Measurements from ENCODE around the gene ETDC. TPM values are rescaled to one million over a fixed set of nuclear protein-coding genes. Genes with fewer than 3 reads are reported as not detected.

ETDC gene
- total and polyA plus RNA-seq, 8 donors: not detected

DNA sequence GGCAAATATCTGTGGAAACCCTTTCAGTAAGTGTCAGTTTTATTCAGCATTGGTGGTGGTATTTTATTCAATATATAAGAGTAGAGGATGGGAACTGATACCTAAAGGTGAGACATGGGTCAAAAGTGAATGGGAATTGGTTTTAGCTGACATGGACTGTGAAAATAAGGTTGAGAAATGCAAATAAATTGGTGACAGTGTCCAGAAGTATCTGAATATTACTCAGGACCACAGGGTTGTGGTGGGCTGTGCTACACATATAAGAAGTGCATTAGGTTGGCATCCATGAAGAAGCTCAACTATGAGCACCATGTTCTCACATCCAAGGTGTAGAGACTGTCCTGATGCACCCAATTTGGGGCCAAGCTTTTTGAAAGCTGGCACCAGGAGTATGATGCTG is 45.0 kb downstream of the ETDC start:
- no peaks in the 10 kb centered on the region for H3K9me3 ChIP-seq
- TF ChIP-seq POLR2A (IDR thresholded peaks at IDR 0.05) (no peak), POLR2AphosphoS5 (IDR thresholded peaks at IDR 0.05) (no peak), EP300 (IDR thresholded peaks at IDR 0.05) (no peak)
- TF ChIP-seq, protein P1, sequence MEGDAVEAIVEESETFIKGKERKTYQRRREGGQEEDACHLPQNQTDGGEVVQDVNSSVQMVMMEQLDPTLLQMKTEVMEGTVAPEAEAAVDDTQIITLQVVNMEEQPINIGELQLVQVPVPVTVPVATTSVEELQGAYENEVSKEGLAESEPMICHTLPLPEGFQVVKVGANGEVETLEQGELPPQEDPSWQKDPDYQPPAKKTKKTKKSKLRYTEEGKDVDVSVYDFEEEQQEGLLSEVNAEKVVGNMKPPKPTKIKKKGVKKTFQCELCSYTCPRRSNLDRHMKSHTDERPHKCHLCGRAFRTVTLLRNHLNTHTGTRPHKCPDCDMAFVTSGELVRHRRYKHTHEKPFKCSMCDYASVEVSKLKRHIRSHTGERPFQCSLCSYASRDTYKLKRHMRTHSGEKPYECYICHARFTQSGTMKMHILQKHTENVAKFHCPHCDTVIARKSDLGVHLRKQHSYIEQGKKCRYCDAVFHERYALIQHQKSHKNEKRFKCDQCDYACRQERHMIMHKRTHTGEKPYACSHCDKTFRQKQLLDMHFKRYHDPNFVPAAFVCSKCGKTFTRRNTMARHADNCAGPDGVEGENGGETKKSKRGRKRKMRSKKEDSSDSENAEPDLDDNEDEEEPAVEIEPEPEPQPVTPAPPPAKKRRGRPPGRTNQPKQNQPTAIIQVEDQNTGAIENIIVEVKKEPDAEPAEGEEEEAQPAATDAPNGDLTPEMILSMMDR (IDR thresholded peaks at IDR 0.05): no peak
- intact Hi-C loops (cut with DNase I; ENCODE audit: low total_unique reads): no loop called here
- peaks cover 0 to 19% (median 18%) of the 10 kb centered on the region in 4 donors for H3K36me3 ChIP-seq
- no peaks in the 10 kb centered on the region for H3K4me1 ChIP-seq
- no peak overlapping the region for H3K4me3 ChIP-seq
- DNase-seq: no peak
- H3K27me3 ChIP-seq: peaks cover 0 to 4% (median 0%) of the 10 kb centered on the region in 3 donors
- H3K27ac ChIP-seq: no peak overlapping the region

Other genes starting within 250 kb of the ETDC start
- gene SMIM10L2B, start 210.8 kb upstream of the ETDC start, total RNA-seq: 1 to 10 TPM in 2 of 5 donors, under 1 TPM in 1, not detected in 2; 0.58 to 4.3 (median 2.2) TPM
- 1 to 10 TPM; 1.3 to 1.8 (median 1.7) TPM for gene SMIM10L2B, start 210.8 kb upstream of the ETDC start, polyA plus RNA-seq
- gene ETDB, start 189.0 kb upstream of the ETDC start, total RNA-seq: not detected
- not detected for gene ETDB, start 189.0 kb upstream of the ETDC start, polyA plus RNA-seq
- not detected for gene CT55, start 138.1 kb upstream of the ETDC start, total RNA-seq
- gene CT55, start 138.1 kb upstream of the ETDC start, polyA plus RNA-seq: not detected
- gene ETDA, start 57.4 kb upstream of the ETDC start, total RNA-seq: not detected
- gene ETDA, start 57.4 kb upstream of the ETDC start, polyA plus RNA-seq: not detected
- 10 to 100 TPM in 3 of 5 donors, 1 to 10 TPM in 2; 1.8 to 30.4 (median 12.2) TPM for gene ZNF75D, start 34.6 kb downstream of the ETDC start, total RNA-seq
- gene ZNF75D, start 34.6 kb downstream of the ETDC start, polyA plus RNA-seq: 1 to 10 TPM; 4.0 to 8.3 (median 5.3) TPM
- gene ZNF449, start 35.3 kb downstream of the ETDC start, total RNA-seq: 10 to 100 TPM in 4 of 5 donors, 1 to 10 TPM in 1; 1.8 to 16.5 (median 11.9) TPM
- gene ZNF449, start 35.3 kb downstream of the ETDC start, polyA plus RNA-seq: 1 to 10 TPM in 1 of 3 donors, under 1 TPM in 2; 0.92 to 2.2 (median 0.93) TPM
- 1 to 10 TPM in 2 of 5 donors, not detected in 3; 1.7 to 2.5 TPM for gene SMIM10L2A, start 112.5 kb downstream of the ETDC start, total RNA-seq
- gene SMIM10L2A, start 112.5 kb downstream of the ETDC start, polyA plus RNA-seq: 1 to 10 TPM in 2 of 3 donors, under 1 TPM in 1; 1.00 to 2.4 (median 1.1) TPM
- gene INTS6L, start 211.2 kb downstream of the ETDC start, total RNA-seq: 10 to 100 TPM in 4 of 5 donors, 1 to 10 TPM in 1; 5.3 to 41.7 (median 13.0) TPM
- gene INTS6L, start 211.2 kb downstream of the ETDC start, polyA plus RNA-seq: 1 to 10 TPM; 1.4 to 9.4 (median 2.0) TPM